Forelimb muscle (tissue), 1 donor: ENCODE measurements around the gene FAM120B. TPM values are rescaled to one million over a fixed set of nuclear protein-coding genes. Genes with fewer than 3 reads are reported as not detected.

ENCODE experiments used
- DNase-seq: peaks from one replicate; pipeline ENCODE4 v3.0.0-alpha.2; 2013; ENCODE audit warnings: low read depth
- polyA plus RNA-seq: library from polyadenylated mRNA; unstranded; fragments of 120-200 nt; gene quantifications from one replicate; pipeline ENCODE4 v1.2.1, GENCODE V29; 2013; ENCODE audit not compliant: insufficient read length

FAM120B gene
- polyA plus RNA-seq, 1 donor: 25.4 TPM

DNA sequence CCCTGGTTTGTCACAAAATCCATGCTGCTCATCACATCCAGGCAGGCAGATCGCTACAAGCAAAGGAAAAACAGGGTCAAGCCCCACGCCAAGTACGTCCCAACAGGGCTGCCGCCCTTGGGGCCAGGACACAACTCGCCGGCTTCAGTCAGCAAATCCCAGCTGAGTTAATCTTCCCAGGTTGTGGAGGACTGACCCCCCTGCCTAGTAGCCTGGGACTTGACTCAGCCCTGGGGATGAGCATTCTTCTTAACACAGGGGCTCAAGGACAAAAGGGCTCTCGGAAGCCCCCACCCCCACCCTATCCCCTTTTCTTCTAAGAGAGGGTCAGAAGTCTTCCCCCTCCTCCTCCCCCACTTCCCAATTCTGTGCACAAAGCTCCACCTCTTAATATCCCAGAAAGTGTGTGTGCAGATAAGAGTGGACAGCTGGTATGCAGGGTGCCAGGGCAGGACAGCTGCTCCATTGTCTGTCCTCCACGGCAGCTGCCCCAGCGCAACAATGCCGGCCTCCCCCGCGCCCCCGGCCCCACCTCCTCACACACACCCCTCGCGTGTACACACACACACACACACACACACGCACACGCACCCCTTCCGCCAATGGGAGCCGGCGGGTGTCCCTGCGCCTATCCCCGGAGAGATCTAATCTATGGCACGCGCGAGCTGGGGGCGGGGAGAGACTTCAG lies 20.2 kb upstream of the FAM120B start:
- DNase-seq: no peak

DNA sequence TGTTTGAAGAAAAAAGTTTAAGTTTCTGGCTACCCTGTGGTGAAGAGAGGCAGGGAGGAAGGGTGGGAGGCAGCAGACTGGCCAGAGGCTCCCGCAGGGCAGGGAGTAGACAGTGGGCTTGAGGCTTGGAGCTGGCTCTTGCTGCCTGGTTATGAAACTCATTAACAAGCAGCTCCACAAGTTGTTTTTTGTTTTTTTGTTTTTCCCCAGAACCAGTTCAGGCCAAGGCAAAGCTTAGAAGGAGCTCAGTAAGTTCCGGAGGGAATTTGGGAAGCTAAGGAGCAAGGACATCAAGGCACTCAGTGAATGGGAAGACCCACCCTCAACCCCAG lies 19.7 kb upstream of the FAM120B start:
- DNase-seq: no peak

GRCh38 chr6:170287371-170287876 lies 19.1 kb upstream of the FAM120B start:
- DNase-seq: no peak

DNA sequence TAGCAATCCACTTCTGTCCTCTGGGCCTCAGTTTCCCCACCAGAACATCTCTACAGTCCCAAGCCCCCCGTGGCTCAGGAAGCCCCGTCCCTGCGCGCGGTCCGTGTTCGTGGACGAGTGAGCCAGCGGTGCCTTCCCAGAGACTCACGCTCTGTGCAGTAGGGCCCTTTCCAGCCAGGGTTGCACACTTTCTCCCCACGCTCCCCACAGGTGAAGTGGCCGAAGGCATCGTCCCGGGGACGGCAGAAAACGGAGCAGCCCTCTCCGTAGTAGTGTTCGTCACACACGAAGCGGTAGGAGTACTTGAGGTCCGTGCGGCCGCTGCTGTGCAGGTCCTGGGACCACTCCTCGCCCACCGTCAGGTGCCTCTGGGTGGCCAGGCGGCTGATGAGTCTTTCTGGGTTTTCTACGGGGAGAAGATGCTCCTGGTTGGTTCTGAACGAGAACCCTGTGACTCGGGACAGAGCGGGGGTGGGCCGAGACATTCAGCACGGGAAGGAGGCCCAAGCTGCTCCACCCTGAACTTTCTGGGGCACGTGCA lies 18.4 kb upstream of the FAM120B start:
- no peak for DNase-seq

- no peak for DNase-seq
Observed at GRCh38 chr6:170288852-170289179, 17.7 kb upstream of the FAM120B start.

DNA sequence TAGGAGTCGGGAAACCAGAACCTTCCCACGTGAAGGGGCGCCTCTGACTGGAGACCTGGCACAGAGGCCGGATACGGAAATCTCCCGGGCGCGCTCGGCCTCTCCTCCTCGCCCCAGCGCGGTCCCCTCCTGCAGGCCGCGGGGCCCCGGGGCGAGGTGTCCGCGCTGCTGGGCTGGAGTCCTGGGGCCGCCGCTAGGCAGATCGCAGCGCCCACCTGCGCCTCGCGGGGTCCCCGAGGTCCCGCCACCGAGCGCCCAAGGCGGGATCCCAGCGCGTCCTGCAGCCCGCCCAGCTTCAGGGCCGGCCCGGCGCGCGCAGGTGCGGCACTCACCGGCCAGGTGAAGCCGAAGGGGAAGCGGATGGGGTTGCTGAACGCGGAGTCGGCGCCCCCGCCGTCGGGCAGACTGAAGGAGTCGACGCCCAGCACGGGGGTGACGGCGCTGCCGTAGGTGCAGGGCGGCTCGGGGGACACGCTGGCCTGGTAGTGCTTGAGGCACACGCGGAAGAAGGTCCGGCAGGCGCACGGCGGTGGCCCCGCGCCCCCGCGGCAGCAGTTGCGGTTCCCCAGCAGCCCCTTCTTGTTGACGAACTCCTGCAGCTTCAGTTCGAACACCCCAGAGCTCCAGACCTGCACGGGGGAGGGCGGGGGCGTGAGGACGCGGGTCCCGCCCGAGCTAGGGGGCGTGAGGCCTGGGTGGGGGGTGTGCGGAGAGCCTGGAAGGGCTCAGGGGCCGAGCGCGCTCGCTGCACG lies 17.2 kb upstream of the FAM120B start:
- no peak for DNase-seq

DNA sequence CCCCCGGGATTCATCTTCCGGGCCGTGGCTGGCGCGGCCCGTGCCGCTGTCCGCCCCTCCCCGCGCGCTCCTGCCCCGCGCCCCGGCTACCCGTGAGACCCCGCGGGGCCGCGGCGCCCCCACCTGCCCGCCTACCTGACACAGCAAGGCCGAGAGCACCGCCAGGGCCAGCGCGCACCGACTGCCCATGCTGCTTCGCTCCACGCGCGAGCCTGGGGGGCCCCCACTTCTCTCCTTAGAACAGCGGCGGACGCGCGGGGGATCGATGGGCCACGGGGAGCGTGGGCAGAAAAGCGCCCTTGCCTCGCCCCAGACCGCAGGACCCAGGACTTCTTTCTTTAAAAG lies 16.6 kb upstream of the FAM120B start:
- DNase-seq: no peak

DNA sequence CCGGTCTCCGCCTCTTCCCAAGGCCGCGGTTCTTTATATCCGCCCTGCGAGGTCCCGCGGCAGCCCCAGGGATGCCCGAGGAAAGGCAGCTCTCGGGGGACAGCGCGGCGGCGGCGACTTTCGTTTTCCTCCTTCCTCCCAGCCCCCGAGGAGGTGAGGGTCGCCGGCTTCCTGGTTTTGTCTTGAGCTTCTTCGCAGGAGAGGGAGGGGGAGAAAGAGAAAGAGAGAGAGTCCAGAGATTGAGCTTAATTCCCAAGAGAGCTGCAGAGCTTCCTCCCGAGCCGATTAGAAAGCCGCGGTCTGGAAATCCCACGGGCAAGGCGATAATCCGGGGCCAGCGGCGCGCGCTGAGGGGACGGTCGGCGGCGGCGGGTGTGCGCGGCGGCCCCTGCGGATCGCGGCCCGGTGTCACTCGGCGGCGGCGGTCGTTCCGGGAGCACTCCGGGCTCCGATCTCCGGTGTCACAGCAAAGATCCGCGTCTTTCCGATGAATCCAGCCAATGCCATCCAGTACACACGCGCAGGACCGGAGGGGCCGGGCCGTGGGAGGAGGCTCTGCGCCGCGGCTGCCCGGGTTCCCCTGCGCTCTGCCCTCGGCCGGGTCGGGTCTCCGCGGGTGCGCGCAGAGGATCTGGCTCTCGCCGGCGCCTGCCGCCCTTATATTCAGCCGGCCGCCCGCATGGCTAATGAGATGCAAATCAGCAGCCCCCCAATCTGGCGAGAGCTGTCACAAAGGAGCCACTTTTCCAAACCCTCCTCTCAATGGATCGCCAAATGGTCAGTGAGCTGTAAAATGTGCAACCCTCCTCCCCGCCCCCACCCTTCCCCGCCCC lies 16.0 kb upstream of the FAM120B start, which contains the start of gene DLL1:
Gene DLL1, minus strand, starts transcription at position 783 of the 833 bp plus-strand sequence. CDS start 939 bp downstream, outside the sequence.
- DNase-seq: no peak

DNA sequence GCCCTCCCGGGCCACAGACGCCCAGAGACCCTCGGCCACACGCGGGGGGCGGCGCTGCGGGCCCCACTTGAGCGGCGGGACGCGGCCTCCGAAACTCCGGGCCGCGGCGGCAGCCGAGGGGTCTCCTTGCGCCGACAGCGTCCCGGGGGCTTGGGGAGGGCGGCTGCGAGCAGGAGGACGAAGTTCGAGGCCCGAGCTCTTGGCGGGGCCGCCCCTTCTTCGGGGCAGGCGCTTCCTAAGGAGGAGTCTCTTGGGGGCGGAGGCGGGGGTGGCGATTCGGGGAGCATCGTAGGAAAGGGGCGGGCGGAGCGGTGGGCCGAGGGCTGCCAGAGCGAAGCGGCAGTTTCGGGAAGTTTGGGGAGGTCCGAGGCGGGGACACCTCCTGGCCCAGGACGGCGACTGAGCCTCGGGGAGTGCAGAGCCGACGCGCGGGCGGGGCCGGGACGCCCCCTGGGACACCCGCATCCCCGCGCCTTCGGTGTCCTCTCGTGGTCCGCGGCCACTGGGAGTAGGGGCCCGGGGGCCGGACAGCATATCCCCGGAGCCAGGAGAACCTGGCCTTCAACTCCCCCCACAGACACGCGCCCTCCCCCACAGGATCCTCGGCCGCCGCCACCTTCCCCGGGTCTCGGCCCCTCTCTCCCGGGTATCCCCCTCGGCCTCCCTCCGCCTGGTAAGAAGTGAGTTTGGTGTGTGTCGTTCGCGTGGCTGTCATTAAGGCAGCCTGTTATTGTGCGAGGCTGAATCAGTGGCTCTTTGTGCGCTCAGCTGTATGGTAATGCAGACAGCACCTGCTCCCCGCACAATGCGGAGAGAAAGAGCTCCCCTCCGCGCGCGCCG lies 15.1 kb upstream of the FAM120B start:
- no peak for DNase-seq

DNA sequence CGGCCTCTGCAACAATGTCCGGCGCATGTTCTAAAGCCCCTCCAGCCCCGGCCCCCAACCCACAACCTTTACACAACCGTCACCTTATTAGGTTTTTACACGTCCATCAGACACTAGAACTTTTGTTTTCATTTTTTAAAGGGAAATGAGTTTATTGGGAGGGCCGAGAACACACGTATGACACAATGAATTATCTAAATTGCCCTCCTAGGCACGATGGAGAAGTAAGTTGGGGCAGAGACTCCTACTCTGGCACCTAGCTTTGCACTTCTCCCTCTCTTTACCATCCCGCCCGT lies 14.5 kb upstream of the FAM120B start:
- no peak for DNase-seq

DNA sequence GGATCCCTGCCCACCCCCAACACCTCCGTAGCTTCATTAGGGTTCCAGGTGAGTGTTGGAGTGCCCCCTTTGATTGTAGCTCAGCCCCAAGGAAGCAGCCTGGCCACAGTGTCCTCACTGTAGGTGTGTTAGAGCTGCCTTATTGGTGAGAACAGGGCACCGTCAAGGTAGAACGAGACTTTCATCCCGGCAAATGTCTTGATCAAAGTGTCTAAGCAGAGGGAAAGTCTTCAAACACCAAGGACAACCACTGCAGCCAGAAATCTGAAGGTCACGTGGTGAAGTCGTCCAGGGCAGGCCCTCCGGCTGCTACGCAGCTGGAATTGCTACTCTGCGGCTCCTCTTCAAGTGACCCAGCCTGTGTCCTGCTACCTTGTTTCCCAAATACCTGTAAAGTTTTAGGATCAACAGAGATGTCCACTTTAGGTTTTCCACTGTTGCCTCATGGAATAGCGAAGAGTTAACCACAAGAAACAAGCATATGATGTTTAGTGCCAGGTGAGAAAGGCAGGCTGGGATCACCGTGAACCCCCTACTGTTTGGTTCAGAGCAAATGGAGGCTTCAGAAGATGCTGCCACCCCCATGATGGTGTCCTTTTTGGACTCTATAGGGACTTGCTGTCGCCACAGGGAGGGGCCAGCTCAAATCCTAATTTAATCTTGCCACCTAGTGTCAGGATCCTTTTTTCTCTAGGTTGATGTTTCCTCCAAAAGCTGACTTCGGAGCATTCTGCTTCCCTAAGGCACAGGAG lies 14.0 kb upstream of the FAM120B start:
- no peak for DNase-seq

DNA sequence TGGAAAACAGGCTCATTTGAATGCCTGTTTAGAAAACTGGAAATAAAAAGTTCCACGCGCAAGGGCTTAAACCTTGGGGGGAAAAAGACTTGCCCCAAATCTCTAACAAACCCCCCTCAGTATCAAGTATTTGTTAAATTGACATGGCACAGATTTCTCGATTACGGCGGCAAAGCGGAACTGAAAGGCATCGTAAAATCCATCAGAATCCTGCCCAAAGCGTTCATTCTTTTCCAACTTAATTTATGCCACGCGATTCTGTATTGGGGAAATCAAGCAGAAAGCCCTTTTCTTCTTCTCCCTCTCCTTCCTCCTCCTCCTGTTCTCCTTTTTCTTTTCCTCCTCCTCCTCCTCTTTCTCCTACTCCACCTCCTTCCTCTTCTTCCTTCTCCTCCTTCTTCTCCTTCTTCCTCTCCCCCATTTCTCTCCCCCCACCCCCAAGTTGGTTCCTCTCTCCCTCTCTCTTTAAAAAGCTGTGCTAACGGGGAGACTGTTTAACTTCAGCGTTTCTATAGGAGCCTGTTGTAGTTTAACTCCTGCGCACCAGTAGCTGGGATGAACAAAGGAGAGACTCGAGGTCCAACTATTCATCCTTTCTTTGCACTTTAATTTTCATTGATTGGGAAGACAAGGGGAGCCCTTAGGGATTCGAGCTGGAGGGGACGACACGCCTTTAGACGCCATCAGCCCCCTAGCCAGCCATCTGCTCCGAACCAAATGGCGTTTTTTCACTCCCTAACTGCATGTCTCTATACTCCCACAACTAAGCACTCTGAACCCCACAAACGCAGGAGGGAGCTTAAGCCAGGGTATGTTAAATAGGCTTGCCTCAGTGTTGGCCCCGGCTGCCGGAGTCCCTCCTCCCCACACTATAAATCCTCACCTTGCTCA lies 13.0 kb upstream of the FAM120B start:
- DNase-seq: no peak

- no peak for DNase-seq
Observed at GRCh38 chr6:170294298-170294730, 12.2 kb upstream of the FAM120B start.

GRCh38 chr6:170294813-170295509 lies 11.6 kb upstream of the FAM120B start:
- no peak for DNase-seq

GRCh38 chr6:170295510-170296422 lies 10.8 kb upstream of the FAM120B start:
- DNase-seq: no peak

- no peak for DNase-seq
Observed at GRCh38 chr6:170296423-170296745, 10.2 kb upstream of the FAM120B start.

DNA sequence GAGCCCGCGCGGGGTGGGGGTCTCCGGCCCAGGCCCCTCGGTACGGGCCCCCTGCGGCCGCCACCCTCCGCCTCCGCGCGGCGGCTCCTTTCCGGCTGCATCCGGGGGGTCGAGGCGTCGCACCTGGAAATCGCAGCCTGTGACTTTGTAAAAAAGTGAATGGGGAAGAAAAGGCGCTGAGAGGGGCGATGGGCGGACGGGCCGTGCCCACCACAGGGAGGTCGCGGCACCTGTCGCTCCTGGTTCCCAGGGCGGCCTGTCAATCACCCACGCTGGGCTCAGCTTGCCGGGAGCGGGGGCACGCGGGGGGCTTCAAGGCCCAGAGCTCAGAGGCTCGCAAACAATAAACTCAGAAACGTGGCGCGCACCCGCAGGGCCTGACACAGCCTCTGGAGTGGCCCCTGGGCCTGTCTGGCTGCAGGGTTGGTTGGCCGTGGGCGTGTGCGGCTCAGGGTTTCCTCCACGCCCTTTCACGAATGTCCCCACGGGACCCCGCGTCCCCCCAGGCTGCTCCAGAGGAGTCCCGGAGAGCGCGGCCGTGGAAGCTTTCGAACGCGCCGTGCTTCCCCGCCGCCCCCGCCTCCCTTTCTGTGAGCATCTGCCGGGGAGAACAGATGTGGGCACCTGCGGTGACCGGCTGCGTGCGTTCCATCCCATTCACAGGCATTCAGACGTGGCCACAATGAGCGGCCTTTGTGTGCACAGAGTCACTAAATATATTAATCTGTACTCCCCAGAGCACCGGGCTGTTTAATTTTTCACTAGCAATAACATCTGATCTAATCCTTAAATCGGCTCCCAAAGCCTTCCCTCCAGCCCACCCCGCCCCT lies 9.6 kb upstream of the FAM120B start:
- no peak for DNase-seq
